Stimulated activated CD4-positive, alpha-beta T cell treated with anti-CD3 and anti-CD28 coated beads, Interleukin-4, amount 100 ng/mL, for 4 hours (primary cell): ENCODE results near the gene TMUB1.

Source experiments
- DNase-seq, 2 experiments: peaks; one replicate each; pipeline ENCODE4 v3.0.0-alpha.2; 2020

The TMUB1 gene

DNA sequence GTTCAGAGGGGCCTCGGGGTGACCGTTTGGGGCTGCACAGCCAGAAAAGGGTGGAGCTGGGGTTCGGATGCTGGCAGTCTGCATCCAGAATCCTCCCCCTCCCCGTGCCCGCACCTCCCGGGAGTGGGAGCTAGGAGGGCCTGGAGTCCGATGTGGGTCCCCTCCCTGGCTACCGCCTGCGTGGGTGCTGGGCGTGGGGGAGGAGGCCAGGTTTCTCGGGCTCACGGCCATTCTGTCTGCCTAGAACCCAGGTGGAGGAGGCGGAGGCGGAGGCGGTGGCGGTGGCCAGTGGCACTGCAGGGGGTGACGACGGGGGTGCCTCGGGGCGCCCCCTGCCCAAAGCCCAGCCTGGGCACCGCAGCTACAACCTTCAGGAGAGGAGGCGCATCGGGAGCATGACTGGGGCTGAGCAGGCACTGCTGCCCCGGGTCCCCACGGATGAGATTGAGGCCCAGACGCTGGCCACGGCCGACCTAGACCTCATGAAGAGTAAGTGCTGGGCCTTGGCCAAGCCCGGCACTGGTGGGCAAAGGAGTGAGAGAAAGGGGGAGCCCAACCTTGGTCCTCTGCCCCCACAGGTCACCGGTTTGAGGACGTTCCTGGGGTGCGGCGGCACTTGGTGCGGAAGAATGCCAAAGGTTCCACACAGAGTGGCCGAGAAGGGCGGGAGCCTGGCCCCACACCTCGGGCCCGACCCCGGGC is 16.9 kb downstream of the TMUB1 start:
- no peak for DNase-seq

DNA sequence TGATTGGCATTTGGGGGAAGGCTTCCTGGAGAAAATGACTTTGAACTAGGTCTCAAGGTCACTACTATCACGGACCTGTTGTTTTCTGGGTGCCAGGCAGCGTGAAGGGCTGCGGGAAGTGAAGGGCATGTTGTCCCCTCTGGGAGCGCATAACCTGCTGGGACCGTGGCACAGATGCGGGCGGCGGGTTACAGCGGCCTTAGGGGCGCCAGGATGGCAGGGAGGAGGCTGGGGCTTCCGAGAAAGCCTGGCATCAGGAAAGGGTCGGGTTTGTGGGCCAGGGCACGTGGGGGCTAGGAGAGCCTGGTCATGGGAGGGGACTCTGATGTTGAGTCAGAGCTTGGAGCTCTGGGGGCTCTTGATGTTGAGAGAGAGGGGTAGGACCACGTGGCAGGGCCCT is 17.8 kb downstream of the TMUB1 start:
- DNase-seq: no peak

DNA sequence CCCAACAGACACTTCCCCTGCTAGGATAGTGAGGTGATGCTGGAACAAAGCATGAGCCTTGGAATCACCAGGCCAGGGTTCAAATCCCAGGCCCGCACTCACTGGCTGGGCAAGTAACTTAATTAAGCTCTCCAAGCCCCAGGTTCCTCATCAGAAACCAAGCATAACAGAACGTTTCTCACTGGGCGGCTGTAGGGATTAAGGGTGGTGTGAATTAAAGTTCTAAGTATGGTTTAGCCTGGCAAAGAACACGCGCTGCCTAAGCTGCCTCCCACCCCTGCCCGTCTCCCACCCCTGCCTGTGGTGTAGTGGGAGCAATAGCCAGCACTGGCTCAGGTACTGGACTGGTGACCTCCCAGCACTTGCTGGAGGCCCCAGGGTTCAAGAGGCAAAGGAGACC is 18.3 kb downstream of the TMUB1 start:
- DNase-seq: no peak

DNA sequence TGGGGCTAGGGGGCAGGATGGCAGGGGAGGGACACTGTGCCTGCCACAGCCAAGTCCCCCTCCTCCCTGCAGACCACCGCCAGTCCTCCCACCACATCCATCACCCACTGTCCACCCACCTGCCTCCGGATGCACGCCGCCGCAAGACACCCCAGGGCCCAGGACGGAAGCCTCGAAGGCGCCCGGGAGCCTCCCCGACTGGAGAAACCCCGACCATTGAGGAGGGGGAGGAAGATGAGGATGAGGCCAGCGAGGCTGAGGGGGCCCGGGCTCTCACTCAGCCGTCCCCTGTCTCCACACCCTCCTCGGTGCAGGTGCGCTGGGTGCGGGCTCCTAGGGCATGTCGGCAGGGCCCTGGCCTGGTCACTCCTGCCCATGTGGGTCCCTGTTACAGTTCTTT is 18.8 kb downstream of the TMUB1 start:
- no peak for DNase-seq

- no peak for DNase-seq
Measured at GRCh38 chr7:151063212-151063561, 20.1 kb downstream of the TMUB1 start.

GRCh38 chr7:151062399-151063211 is 20.7 kb downstream of the TMUB1 start:
- DNase-seq: no peak

GRCh38 chr7:151062111-151062398 is 21.2 kb downstream of the TMUB1 start:
- no peak for DNase-seq

DNA sequence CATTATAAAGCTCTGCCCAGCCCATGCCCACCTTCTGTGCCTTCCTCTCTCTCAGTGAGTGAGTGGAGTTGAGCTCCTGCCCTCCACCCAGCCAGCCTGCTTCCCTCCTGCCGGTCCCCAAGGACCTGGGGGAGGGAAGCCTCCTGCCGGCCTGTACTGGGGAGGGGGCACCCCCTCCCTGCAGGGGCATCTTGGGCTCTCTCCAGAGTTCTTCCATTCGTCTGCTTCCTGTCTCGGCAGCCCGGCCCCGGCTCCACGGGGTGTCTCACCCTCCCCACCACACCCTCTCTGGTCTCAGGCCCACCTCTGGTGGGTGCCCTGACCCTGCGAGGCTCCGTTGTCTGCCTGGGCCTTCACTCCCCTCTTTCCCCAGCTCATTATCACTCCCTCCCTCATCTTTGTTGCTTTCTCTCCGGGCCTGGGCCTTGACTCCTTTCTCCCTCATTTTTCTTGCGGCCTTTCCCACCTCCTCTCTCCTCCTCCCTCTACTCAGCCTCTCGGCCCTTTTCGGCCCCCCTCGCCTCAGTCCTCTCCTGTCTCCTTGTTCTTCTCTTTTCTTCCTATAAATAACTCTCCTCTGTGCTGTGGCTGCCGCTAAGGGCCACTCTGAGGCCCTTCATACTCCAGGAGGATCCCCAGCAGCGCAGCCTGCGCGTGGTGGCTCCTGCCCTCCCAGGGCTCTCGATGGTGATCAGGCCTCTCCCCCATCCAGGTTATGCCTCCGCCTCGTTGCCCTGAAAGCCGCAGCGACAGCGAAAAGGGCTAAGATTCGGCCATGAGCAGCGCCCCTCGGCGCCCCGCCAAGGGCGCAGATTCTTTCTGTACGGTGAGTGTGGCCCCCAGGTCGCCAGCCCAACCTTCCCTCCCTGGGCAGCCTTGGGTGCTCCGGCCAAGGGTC is 21.8 kb downstream of the TMUB1 start:
- no peak for DNase-seq

- DNase-seq: no peak
Measured at GRCh38 chr7:151060416-151061212, 22.7 kb downstream of the TMUB1 start.

DNA sequence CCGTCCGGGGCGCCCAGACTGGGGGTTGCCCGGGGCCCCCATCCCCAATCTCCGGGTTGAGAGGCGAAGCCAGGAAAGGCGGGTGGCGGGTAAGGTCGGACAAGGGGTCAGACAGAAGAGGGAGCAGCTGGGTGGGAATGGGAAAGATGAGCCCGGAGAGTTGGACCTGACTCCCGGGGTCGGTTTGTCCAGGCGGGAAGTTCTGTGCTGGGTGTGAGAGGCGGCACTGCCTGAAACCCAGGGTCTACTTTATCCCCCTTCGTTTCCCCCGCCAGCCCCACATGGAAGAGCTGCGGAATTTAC is 23.2 kb downstream of the TMUB1 start:
- no peak for DNase-seq

GRCh38 chr7:151059367-151060112 is 23.8 kb downstream of the TMUB1 start, which contains the start of gene SLC4A2:
TSS of gene SLC4A2 (plus strand) at chr7:151059589. CDS start at chr7:151061988, 2,399 bp downstream.
- DNase-seq: peak; percentile 62 to 71

- no peak for DNase-seq
Measured at GRCh38 chr7:151058781-151059366, 24.4 kb downstream of the TMUB1 start.

DNA sequence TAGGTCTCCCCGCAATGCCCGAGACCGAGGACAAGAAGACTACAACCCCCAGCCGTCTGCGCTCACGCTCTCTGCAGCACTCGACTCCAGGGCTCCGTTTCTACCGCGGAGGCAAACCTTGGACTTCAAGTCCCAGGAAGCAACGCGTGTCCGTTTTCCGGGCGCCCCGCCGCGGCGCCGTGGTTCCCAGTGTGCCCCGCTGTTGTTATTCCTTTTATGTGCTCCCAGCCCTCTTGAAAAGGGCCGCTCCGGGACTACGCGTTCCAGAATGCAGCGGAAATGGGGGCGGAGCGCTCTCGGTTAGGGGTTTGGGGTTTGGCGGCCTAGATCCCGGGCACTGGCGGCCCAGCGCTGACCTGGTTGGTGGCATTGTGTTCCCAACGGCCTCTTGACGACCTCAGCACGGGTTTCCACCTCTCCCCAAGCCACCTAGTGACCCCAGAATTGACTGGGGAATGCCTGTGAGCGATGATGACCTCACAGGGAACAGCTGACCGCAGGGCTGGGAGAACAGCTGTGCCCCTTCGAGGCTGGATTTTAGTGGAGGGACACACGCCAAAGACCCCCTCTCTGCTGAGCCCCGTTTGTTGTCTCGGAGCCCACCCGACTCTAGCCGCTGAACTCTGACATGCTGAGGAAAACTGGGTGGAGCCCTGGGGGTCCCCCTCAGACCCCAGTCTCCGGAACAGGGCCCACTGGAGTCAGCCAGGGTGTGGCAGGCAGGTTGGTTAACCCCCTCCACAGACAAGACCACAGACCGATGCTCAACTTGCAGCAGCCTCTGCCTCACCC is 25.1 kb downstream of the TMUB1 start:
- DNase-seq: peak; percentile 91 to 98

GRCh38 chr7:151057506-151057988 is 25.7 kb downstream of the TMUB1 start, which contains the start of gene CDK5:
TSS of gene CDK5 (minus strand) at chr7:151057897. CDS start at chr7:151057848, 49 bp downstream.
- no peak for DNase-seq

GRCh38 chr7:151056666-151057505 is 26.4 kb downstream of the TMUB1 start:
- no peak for DNase-seq

DNA sequence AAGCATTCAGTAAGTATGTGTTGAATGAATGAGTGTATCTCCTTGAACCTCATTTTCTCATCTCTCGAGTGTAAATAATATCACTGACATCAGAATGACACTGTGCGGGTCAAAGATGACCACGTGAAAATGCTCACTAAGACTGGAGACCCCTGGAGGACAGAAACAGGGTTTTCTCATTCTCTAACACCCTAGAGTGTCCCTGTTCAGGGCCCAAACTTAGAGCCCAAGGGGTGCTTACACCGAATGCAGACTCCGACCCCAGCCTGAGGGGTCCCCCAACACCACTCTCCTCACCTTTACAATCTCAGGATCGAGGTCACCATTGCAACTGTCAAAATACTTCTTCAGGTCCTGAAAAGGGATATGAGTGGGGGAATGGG is 27.0 kb downstream of the TMUB1 start:
- DNase-seq: no peak

GRCh38 chr7:151053751-151054150 is 29.5 kb downstream of the TMUB1 start:
- DNase-seq: no peak

DNA sequence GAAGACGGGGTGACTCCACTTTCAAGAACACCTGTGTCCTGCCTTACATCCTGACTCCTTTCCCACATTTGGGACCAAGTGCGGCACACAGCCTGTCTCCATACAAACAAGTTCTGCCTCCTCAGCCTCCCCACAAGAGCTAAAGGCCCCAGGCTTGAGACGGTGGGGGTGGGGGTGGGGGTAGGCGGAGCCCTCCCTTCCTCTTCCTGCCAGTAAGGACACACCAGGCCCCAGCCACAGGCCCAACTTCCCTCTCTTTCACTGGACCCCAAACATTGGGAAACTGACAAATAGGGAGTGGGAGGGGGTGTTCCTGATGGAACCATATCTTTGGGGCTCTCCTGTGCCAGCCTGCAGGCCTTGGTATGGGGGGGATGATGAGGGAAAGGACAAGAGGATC is 30.2 kb downstream of the TMUB1 start:
- DNase-seq: no peak

GRCh38 chr7:151051108-151051507 is 32.2 kb downstream of the TMUB1 start:
- peak; percentile 38 to 52 for DNase-seq
